Activated T-cell treated with anti-CD3 and anti-CD28 coated beads for 48 hours (primary cell): ENCODE data around the gene MMP2.

Source experiments
- DNase-seq: peaks from one replicate; pipeline ENCODE4 v3.0.0-alpha.2; 2020; ENCODE audit warnings: low read depth

The MMP2 gene

DNA sequence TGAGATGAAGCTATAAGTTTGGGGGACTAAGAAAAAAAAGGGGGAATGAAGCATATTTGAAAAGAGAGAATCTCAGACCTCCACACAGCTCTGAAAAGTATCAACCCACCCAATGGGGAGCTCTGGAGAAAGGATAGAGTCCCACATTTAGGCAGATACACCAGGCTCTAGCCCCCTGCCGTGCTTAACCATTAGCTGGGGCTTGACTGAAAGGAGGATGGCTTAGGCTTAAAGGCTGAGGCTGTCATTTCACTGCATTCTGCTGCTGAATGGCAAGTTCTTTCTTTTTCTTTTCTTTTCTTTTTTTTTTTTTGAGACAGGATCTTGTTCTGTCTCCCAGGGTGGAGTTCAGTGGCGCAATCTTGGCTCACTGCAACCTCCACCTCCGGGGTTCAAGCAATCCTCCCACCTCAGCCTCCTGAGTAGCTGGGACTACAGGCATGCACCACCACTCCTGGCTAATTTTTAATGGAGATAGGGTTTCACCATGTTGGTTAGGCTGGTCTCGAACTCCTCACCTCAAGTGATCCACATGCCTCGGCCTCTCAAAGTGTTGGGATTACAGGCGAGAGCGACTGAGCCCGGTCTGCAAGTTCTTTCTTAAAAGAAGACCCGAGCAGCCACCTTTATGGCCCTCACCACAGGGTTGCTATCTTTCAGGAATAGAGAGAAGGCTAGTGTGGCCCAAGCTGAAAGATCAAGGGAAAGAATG is 9.0 kb upstream of the MMP2 start:
- DNase-seq, result no peak

DNA sequence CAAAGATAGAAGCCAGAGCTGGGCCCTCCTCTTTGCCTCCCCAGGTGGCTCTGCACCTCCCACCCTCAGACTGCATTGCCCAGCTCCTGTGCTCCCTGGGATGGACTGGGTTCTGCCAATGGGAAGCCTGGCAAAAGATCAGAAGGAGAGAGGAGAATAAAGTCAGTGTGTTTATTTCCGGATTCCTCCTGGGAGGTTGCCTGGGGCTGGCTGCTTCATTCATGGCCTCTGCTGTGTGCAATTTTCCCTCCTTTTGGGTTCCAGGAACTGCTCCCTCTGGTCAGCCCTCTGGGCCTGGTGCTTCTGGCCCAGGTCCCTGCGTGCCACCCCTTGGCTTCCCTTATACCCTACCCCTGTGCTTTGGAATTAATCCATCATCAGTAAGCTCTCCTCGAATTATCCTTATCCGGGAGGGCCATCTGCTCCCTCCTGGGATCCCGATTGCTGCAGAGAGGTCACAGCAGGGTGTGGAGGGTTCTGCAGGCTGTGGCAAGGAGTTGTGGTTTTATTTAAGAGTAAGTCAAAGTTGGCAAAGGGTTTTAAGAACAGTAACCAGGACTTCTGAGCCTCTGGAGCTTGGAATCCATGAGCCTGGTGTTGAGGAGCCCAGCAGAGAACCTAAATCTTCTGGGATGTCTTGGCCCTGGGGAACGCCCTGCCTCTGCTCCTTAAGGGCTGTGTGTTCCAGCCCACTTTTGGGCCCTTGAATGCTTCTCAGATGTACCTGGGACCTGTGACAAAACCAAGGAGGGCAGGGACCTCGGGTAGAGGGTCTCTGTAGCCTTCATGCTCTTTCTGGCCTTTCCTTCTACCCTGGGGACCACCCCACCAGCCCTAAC is 8.2 kb upstream of the MMP2 start:
- no peak for DNase-seq

DNA sequence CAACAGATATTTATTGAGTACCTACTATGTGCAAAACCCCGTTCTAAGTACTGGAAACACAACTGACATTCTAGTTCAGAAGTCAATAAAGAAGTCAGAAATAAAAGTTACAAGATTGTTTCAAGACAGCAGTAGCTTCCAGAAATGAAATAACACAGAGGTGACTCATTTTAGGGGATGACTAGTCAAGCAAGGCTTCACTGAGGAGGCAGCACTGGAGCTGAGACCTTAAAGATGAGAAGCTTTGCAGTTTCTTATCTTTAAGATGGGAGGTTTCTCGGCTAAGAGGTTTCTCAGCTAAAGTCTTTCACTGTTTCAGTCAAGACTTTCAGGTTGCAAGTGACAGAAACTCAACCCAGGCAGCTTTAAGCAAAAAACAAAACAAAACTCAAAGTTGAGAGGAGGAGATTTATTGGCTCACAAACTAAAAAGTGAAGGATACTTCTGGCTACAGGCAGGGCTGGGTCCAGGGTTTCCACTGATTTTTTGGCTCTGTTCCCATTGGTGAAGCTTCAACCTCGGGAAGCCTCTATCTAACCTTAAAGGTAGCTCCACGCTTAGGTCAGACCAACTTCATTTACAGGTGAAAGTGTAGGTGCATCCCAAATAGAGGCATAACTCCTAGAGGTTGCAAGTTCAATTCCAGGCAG is 7.4 kb upstream of the MMP2 start:
- peak; percentile 12 for DNase-seq

DNA sequence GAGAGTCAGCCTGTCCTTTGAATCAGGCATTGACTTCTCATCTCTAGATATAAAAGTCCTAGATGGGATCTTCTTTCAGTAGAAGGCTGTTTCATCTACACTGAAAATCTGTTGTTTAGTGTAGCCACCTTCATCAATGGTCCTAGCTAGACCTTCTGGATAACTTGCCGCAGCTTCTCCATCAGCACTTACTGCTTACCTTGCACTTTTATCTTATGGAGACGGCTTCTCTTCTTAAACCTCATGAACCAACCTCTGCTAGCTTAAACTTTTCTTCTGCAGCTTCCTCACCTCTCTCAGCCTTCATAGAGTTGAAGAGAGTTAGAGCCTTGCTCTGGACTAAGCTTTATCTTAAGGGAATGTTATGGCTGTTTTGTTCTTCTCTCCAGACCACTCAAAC is 5.4 kb upstream of the MMP2 start:
- no peak for DNase-seq

DNA sequence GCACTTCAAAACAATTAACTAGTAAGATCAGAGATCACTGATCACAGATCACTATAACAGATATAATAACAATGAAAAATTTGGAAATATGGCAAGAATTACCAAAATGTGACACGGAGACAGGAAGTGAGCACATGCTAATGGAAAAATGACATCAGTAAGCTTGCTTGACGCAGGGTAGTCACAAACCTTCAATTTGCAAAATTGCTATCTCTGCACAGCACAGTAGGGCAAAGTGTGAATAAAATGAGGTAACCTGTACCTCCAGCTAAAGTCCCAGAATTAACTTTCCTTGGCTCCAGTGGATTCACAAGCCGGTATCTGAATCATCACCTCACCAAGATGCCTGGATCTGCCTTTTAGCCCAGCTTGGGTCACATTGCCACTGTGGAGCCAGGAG is 4.2 kb upstream of the MMP2 start:
- no peak for DNase-seq

DNA sequence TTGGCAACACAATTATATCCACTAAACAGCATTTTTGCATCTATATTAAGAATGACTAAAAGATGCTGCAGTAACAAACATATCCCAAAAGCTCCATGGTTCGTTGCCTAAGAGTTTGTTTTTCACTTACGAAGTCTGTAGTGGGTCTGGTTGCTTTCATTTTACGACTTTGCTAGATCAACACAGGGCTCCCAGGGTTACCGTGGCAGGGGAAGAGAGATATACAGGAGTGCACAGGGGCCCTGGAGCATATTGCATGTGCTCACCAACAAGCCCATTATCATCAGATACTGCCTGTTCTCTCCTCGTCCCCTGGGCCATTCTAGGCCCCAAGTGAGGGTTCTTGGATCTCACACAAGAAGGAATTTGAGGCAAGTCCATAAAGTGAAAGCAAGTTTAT is 3.1 kb upstream of the MMP2 start:
- no peak for DNase-seq

DNA sequence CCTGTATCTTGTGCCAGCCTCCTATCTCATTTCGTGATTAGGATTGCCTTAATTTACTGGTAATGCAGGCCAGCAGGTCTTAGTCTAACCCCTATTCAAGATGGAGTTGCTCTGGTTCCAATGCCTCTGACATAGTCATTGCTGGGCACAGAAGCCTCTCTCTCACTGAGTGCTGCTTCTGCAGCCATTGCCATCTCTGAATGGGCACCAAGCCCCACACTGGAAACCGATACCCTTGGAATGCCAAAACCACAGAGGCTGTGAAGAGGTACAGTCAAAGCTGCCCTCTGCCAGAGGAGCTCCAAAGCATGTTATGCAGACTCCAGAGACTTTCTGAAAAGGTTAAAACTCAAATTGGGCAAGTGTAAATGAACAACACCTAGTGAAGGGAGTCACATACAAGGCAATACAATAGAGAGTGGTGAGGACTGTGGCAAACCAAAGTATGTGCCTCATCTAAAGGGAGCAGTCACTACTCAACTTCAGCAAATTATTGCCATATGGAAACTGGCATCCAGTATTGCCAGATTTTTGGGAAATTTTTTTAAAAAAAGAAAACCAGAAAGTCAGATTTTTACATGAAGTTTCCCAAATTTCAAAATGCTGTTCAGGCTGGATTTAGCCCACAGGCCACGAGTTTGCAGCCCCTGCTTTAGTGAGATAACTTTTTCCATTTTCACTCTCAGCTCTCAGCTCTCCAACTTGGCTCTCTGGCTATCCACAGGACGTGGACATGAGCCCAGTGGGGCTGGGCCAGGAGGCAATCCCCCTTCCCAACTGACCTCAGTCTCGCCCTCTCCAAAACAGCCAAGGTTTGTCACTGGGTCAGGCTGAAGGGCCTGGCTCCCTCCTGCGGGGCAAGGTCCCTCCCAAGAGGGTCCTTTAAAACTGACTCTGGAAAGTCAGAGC is 2.1 kb upstream of the MMP2 start:
- no peak for DNase-seq

DNA sequence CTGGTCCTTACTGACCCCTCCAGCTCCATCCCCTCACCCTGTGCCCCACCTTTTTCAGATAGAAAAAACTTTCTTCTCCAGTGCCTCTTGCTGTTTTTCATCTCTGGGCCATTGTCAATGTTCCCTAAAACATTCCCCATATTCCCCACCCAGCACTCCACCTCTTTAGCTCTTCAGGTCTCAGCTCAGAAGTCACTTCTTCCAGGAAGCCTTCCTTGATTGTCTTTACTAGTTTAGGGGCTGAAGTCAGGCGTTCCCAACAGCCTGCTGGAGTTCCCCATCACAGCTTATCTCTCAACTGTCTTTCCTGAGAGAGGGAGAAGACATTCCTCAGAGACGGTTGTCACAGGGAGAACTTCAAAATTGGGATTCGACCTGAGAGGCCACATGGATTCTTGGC is 1.3 kb upstream of the MMP2 start:
- DNase-seq, result no peak

DNA sequence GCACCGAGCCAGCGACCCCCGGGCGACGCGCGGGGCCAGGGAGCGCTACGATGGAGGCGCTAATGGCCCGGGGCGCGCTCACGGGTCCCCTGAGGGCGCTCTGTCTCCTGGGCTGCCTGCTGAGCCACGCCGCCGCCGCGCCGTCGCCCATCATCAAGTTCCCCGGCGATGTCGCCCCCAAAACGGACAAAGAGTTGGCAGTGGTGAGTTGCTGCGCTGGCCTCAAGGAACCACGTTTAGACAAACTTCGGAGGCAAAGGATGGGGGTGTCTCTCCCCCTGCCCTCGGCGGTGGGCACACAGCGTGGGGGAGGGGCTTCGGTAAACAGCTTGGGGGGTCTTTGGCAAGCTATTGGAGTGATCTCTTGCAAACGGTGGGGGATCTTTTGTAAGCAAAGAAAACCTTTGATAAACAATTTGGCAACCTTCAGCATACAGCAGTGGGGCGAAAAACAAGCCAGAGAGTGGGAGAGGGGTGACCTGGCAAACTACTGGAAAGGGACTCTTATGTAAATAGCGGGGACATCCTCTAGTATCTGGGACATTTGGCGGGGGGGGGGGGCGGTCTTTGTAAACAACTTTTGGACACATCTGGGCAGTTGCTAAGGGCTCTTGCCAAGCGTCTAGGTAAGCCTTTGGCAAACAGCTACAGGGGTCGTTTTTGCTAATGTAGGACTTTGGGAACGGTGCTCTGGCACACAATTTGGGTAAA is 587 bp downstream of the MMP2 start:
- DNase-seq, result no peak

DNA sequence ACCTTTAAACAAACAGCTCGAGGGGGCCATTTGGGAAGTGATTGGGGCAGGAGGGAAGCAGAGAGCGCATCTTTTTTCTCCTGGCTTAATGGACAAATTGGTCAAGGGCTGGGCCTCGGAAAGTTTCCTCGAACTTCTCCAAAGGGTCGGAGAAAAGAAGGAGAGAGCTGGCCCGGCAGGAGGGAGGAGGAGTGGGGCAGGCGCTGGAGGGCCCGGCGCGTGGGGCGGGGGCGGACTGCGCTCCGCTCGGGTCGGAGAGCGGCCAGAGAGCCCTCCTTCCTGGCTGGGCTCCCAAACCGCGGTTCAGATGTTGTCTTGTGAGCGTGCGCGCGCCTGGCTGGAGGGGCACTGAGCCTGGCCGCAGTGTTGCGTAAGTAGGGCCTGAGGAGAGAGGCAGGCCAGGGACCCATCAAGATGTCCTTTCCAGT is 1.2 kb downstream of the MMP2 start:
- DNase-seq, result no peak

DNA sequence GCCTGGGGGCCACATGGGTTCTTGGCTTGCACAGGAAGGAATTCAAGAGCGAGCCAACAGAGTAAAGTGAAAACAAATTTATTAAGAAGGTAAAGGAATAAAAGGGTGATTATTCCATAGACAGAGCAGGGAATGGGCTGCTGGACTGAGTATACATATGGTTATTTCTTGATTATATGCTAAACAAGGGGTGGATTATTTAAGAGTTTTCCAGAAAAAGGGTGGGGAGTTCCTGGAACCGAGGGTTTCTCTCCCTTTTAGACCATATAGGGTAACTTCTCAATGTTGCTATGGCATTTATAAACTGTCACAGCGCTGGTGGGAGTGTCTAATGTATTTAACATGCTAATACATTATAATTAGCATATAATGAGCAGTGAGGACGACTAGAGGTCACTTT is 2.0 kb downstream of the MMP2 start:
- DNase-seq, result no peak

DNA sequence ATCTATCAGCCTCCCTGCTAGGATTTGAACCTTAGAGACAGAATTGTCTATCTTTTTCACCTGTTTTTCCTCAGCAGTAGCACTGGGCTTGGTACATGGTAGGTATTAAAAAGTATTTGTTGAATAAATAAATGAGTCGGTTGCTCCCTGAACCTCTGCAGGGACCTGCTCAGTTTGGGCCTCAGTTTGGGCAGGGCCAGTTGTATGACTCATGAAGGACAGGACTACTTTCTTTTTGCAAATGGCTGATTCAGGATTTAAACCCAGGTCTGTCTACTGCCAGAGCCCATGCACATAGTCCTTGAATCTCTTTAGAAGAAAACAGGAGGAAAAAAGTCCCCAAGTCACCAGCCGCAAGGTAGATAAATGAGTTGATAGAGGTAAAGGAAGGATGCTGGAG is 3.1 kb downstream of the MMP2 start:
- DNase-seq, result no peak

DNA sequence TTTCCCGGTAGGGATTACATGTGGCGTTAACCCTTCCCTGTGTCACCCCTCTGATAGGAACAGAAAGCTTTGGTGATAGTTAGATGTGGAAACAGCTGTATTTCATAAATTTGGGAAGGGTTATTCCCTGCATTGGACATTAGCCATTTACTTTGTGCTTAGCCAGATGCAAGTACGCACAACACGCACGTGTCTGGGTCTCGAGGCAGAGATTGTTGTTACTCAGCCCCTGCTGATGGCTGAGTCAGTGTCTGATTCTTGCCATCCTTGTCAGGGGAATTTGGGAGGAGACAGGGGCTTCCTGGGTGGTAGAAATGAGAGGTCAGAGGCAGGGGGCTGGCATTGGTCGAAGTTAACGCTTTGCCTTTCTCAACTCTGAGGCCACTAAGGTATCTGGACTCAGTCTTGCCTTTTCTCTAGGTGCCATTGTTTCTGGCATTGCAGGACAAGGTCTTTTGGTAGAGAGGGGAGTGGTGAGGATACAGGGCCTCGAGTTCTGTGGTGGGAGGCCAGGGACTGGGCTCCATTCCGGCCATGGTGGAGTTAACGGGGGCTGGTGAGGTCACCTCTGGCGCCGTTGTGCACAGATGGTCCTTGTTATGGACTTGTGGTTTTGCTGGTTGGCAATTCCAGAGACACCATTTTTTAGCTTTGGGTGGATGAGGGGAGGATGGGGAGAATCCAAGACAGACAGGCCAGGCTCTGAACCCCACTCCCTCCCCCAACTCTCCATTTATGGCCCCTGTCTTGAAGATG is 8.2 kb downstream of the MMP2 start:
- no peak for DNase-seq

DNA sequence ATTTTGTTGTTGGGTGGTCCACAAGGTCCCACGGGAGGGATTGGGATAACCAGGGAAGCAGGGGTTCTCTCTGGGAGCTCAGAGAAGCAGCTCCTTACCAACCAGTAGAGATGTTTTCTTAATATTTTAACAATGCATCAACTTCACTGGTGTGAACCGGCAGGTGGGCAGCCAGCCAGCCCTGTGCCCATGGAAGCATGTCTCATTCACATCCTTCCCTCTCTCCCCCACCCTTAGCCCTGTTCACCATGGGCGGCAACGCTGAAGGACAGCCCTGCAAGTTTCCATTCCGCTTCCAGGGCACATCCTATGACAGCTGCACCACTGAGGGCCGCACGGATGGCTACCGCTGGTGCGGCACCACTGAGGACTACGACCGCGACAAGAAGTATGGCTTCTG is 9.3 kb downstream of the MMP2 start:
- no peak for DNase-seq

DNA sequence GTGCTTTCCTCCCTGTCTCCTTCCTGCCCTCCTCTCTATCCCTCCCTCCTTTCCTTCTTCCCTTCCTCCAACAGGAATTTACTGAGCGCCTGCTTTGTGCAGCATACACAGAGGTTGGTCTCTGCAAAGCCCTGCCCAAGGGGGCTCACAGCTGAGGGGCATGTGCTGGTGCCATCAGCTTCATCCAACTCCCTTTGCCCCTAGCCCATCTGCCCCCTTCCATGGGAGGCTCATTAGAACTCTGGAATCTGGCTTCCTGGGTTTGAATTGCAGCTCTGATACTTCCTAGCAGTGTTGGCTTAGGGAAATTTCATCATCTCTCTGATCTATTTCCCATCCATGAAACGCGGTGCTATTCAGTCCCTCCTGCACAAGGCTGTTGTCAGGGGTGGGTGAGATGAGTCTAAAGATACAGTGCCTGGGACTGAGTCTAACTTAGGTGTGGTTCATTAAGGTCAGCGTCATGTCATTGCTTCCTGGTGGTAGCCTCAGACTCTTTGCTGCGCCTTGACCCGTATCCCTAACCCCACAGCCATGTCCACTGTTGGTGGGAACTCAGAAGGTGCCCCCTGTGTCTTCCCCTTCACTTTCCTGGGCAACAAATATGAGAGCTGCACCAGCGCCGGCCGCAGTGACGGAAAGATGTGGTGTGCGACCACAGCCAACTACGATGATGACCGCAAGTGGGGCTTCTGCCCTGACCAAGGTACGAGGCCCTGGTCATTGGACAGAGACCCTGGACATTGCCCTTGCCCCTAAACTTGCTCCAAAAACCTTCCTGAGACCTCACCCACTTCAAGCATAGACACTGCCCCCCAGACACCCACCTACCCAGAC is 10.3 kb downstream of the MMP2 start:
- no peak for DNase-seq

DNA sequence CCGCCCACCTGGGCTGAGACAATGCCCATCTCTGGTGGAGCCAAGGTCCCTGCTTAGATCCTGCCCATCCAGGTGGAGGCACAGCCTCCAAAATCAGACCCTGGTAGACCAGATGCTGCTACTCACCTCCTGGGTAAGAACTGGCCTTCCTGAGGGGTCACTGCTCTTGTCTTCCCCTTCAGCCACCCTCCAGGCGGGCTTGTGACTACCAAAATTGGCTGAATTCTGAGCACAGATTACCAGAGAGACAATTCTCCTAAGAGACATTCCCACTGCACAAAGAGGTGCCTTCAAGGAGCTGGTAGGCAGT is 10.9 kb downstream of the MMP2 start:
- no peak for DNase-seq

DNA sequence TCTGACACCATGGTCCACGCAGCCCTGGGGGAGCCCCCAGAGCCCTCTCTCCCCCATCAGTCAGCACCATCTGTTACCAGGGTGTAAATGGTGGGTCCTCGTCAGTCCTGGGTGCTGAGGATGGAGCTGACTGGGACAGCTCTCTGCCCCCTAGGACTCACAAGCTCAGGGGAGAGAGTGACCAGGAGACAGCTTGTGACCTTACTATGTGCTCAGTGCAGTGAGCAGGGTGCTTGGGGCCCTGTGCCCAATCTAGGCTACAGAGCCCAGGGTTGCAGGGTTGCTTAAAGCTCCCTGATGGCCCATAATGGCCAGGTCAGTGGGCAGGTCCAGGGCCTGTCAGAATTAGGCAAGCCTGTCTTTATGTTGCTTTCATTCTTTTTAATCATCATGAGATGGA is 11.3 kb downstream of the MMP2 start:
- DNase-seq, result no peak

DNA sequence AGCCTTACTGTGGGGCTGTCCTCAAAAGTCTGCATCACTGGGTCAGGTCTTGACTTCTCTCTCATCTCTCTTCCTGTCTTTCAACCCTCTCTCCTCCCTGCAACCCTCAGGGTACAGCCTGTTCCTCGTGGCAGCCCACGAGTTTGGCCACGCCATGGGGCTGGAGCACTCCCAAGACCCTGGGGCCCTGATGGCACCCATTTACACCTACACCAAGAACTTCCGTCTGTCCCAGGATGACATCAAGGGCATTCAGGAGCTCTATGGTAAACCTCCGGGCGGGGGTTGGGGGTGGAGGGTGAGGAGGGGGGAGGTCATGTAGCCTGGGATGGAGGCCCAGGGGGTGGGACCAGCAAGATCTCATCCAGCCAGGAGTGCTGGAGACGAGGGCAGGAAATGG is 12.7 kb downstream of the MMP2 start:
- DNase-seq, result no peak

DNA sequence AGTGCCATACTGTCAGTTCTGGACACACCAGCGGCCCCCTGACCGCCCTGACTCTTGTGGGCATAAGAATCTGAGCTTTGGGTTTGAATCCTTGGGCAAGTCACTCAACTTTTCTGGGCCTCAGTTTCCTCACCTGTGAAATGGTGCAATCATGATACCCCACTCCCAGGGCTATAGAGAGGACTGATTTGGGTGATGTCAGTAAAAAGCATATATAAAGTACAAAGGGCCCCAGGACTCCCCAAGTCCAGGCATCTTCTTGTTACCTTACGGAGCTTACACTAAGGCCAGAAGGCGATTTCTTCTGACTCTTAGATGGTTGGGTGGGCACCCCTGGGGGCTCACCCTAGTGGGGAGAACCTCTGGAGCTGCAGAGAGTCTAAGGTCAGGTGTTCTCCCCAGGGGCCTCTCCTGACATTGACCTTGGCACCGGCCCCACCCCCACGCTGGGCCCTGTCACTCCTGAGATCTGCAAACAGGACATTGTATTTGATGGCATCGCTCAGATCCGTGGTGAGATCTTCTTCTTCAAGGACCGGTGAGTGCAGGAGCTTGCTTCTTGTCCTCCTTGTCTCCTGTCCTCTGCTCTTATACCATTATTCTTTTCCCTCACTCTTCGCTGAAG is 13.9 kb downstream of the MMP2 start:
- DNase-seq, result no peak

DNA sequence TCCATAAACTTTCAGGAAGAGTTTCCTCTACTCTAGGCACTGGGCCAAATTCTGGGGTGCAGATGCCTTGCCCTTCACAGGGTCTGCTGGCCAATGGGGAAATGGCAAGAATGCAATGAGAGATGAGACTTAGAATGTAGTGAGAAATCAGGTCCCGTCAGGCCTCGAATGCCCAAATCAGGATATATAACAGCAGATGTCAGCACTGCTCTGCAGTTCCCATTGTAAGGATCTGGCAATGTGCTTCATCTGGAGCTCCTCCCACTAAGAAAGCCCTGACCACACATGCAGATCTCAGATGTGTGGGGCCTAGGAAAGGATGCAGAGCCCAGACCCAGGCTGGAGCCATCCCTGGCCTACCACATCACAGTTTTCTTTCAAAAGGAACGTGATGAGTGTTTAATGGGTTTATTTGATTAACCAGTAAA is 16.0 kb downstream of the MMP2 start:
- DNase-seq, result no peak
